Coronary artery (tissue), 2 donors: ENCODE measurements around the gene FRMD5.

ENCODE experiments used
- DNase-seq: peaks from one replicate; pipeline ENCODE4 v3.0.0-alpha.2; 2017; ENCODE audit warnings: low spot score
- H3K27ac ChIP-seq, 2 donors: fragments of 200-600 bp; sonication (generic); one replicate each; pipeline ENCODE4 v1.5.1; 2016 to 2019
- H3K4me3 ChIP-seq: fragments of 200-600 bp; sonication (generic); 2 replicates; pipeline ENCODE4 v1.5.1; 2016; ENCODE audit warnings: mild to moderate bottlenecking, moderate library complexity
- CTCF ChIP-seq: fragments of 200-600 bp; sonication (generic); IDR thresholded peaks from one replicate; pipeline ENCODE4 v1.5.1; 2019; ENCODE audit warnings: antibody characterized with exemption

FRMD5 gene

GRCh38 chr15:44029003-44029402 is 166.1 kb downstream of the FRMD5 start:
- no peak for DNase-seq
- TF ChIP-seq CTCF = no peak
- Histone ChIP-seq H3K4me3 (no peak overlapping the region), H3K27ac (no peak overlapping the region)

- Histone ChIP-seq H3K27ac (no peak overlapping the region), H3K4me3 (no peak overlapping the region)
- DNase-seq = no peak
- no peak for TF ChIP-seq CTCF
These were observed 166.7 kb downstream of the FRMD5 start for GRCh38 chr15:44028349-44028748.

- TF ChIP-seq CTCF = no peak
- DNase-seq = no peak
- no peak overlapping the region for H3K4me3 ChIP-seq
- H3K27ac ChIP-seq = no peak overlapping the region
These were observed 170.9 kb downstream of the FRMD5 start for GRCh38 chr15:44024155-44024554.

- H3K27ac ChIP-seq = no peak overlapping the region
- no peak overlapping the region for H3K4me3 ChIP-seq
- TF ChIP-seq CTCF = no peak
- DNase-seq = no peak
These were observed 171.9 kb downstream of the FRMD5 start for GRCh38 chr15:44023176-44023575.

GRCh38 chr15:44018151-44018550 is 176.9 kb downstream of the FRMD5 start:
- TF ChIP-seq CTCF = no peak
- H3K4me3 ChIP-seq = no peak overlapping the region
- H3K27ac ChIP-seq = no peak overlapping the region
- no peak for DNase-seq

GRCh38 chr15:44015545-44016305 is 179.3 kb downstream of the FRMD5 start:
- DNase-seq = no peak
- Histone ChIP-seq H3K4me3 (no peak overlapping the region), H3K27ac (no peak overlapping the region)
- no peak for TF ChIP-seq CTCF

- Histone ChIP-seq H3K27ac (no peak overlapping the region), H3K4me3 (no peak overlapping the region)
- DNase-seq = no peak
- TF ChIP-seq CTCF = no peak
These were observed 183.7 kb downstream of the FRMD5 start for GRCh38 chr15:44011238-44011854.
